Breast epithelium (tissue), 4 donors: Measurements from ENCODE around the gene MT1E. TPM values are rescaled to one million over a fixed set of nuclear protein-coding genes. Genes with fewer than 3 reads are reported as not detected.
A peak's percentile ranks its signal among the peaks of the same experiment; 100 is the strongest.

Source experiments
- DNase-seq, 2 donors: peaks; one replicate each; pipeline ENCODE4 v3.0.0-alpha.2; 2019; ENCODE audit warnings: low spot score in 2 of 2
- H3K27ac ChIP-seq, 2 donors: fragments of 200-600 bp; sonication (generic) in 1 of 2; one replicate each; pipeline ENCODE4 v1.5.1; 2016 to 2019; ENCODE audit warnings: mild to moderate bottlenecking in 1 of 2
- H3K27me3 ChIP-seq, 2 donors: fragments of 200-600 bp; sonication (generic) in 1 of 2; one replicate each; pipeline versions ENCODE4 v1.5.1 to v1.6.0; 2017 to 2019; ENCODE audit warnings: control low read depth in 1 of 2, mild to moderate bottlenecking in 1 of 2
- H3K36me3 ChIP-seq: fragments of 200-600 bp; one replicate; pipeline ENCODE4 v1.5.1; 2019
- H3K4me1 ChIP-seq, 2 donors: fragments of 200-600 bp; sonication (generic); one replicate each; pipeline ENCODE4 v1.5.1; 2016 to 2019; ENCODE audit warnings: control low read depth in 1 of 2
- H3K4me3 ChIP-seq, 3 donors: fragments of 200-600 bp; sonication (generic); 1 replicate in 2 of 3; 2 replicates in 1 of 3; pipeline ENCODE4 v1.5.1; 2016 to 2019; ENCODE audit warnings: mild to moderate bottlenecking in 3 of 3, moderate library complexity in 2 of 3
- H3K9me3 ChIP-seq, 2 donors: fragments of 200-600 bp; sonication (generic) in 1 of 2; one replicate each; pipeline ENCODE4 v1.5.1; 2016 to 2019; ENCODE audit warnings: control low read depth in 1 of 2
- CTCF ChIP-seq, 3 donors: fragments of 450-650 bp; IDR thresholded peaks; one replicate each; pipeline ENCODE4 v1.5.1; 2016 to 2017; ENCODE audit warnings: antibody characterized with exemption in 3 of 3, mild to moderate bottlenecking in 3 of 3, moderate library complexity in 3 of 3
- POLR2A ChIP-seq: fragments of 450-650 bp; IDR thresholded peaks from one replicate; pipeline ENCODE4 v1.6.1; 2016; ENCODE audit warnings: antibody characterized with exemption, mild to moderate bottlenecking, moderate library complexity
- POLR2AphosphoS5 ChIP-seq, 3 donors: sonication (generic); formaldehyde crosslinking; IDR thresholded peaks; one replicate each; pipeline ENCODE4 v1.6.1; 2017; ENCODE audit warnings: antibody characterized with exemption in 3 of 3
- intact Hi-C: fragments of 100-400 bp; cut with DNase I; formaldehyde crosslinking; loops from one replicate; pipeline ENCODE4 v1.15.1; 2023; ENCODE audit warnings: low total_unique reads
- total RNA-seq, 3 donors: library from RNA; depleted of rRNA; stranded (reverse); fragments of >200 nt; gene quantifications; one replicate each; pipeline ENCODE4 v1.1.0, GENCODE V29; 2016

The MT1E gene
- total RNA-seq, 3 donors from 2014 or later: 284 to 698 (median 513) TPM

- H3K4me1 ChIP-seq: peaks cover 18 to 19% of the 10 kb centered on the region in 2 donors
- peak in 1 of 2 donors; percentile 91 for DNase-seq
- intact Hi-C loops: no loop called here
- H3K4me3 ChIP-seq: peak overlapping the region; percentile 78 to 86 (median 83)
- H3K27ac ChIP-seq: peak overlapping the region; percentile 96 to 99
- H3K9me3 ChIP-seq: no peaks in the 10 kb centered on the region
- H3K27me3 ChIP-seq: no peaks in the 10 kb centered on the region
- TF ChIP-seq CTCF (IDR thresholded peaks at IDR 0.05): no peak
- TF ChIP-seq POLR2AphosphoS5 (IDR thresholded peaks at IDR 0.05): peak in 2 of 3 donors; percentile 77 to 91
- no peak for TF ChIP-seq POLR2A
- no peaks in the 10 kb centered on the region for H3K36me3 ChIP-seq
These were observed 15.5 kb upstream of the MT1E start for GRCh38 chr16:56610017-56610608.

- intact Hi-C loops: no loop called here
- TF ChIP-seq CTCF (IDR thresholded peaks at IDR 0.05): no peak
- TF ChIP-seq POLR2AphosphoS5 (IDR thresholded peaks at IDR 0.05): no peak
- TF ChIP-seq POLR2A: no peak
- Histone ChIP-seq H3K4me3 (peak overlapping the region; percentile 78 to 86 (median 83)), H3K4me1 (peaks cover 15 to 17% of the 10 kb centered on the region in 2 donors), H3K27ac (peak overlapping the region; percentile 96 to 99), H3K36me3 (no peaks in the 10 kb centered on the region), H3K27me3 (no peaks in the 10 kb centered on the region), H3K9me3 (no peaks in the 10 kb centered on the region)
- DNase-seq: no peak
These were observed 14.9 kb upstream of the MT1E start for GRCh38 chr16:56610609-56611111.

GRCh38 chr16:56611281-56611833 lies 14.2 kb upstream of the MT1E start:
- DNase-seq: no peak
- H3K4me3 ChIP-seq: peak overlapping the region in 2 of 3 donors; percentile 83 to 86
- H3K36me3 ChIP-seq: no peaks in the 10 kb centered on the region
- peaks cover 10 to 12% of the 10 kb centered on the region in 2 donors for H3K4me1 ChIP-seq
- H3K9me3 ChIP-seq: no peaks in the 10 kb centered on the region
- intact Hi-C loops: no loop called here
- H3K27ac ChIP-seq: peak overlapping the region; percentile 96 to 99
- H3K27me3 ChIP-seq: no peaks in the 10 kb centered on the region
- peak in 2 of 3 donors; percentile 33 to 53 for TF ChIP-seq POLR2AphosphoS5 (IDR thresholded peaks at IDR 0.05)
- TF ChIP-seq CTCF (IDR thresholded peaks at IDR 0.05): no peak
- TF ChIP-seq POLR2A: no peak

- H3K36me3 ChIP-seq: no peaks in the 10 kb centered on the region
- intact Hi-C loops: no loop called here
- no peak for TF ChIP-seq POLR2AphosphoS5 (IDR thresholded peaks at IDR 0.05)
- no peak for DNase-seq
- no peaks in the 10 kb centered on the region for H3K9me3 ChIP-seq
- H3K27me3 ChIP-seq: no peaks in the 10 kb centered on the region
- H3K4me3 ChIP-seq: no peak overlapping the region
- peaks cover 6 to 12% of the 10 kb centered on the region in 2 donors for H3K4me1 ChIP-seq
- H3K27ac ChIP-seq: no peak overlapping the region
These were observed 11.9 kb upstream of the MT1E start for GRCh38 chr16:56613706-56614105.

GRCh38 chr16:56614549-56614991 lies 11.0 kb upstream of the MT1E start:
- H3K4me3 ChIP-seq: no peak overlapping the region
- no peaks in the 10 kb centered on the region for H3K27me3 ChIP-seq
- no peak for TF ChIP-seq POLR2AphosphoS5 (IDR thresholded peaks at IDR 0.05)
- no peak for TF ChIP-seq POLR2A
- TF ChIP-seq CTCF (IDR thresholded peaks at IDR 0.05): no peak
- H3K4me1 ChIP-seq: peaks cover 6 to 12% of the 10 kb centered on the region in 2 donors
- intact Hi-C loops: no loop called here
- H3K9me3 ChIP-seq: no peaks in the 10 kb centered on the region
- H3K27ac ChIP-seq: no peak overlapping the region
- H3K36me3 ChIP-seq: no peaks in the 10 kb centered on the region
- DNase-seq: no peak
